ENCODE measurements around the gene SULT1A2.
"Not testable (repeated sequence)": the region's sequence is repeated elsewhere in the genome, so short reads cannot be mapped to it uniquely, and the experiment has no call there.

Gene SULT1A2

DNA sequence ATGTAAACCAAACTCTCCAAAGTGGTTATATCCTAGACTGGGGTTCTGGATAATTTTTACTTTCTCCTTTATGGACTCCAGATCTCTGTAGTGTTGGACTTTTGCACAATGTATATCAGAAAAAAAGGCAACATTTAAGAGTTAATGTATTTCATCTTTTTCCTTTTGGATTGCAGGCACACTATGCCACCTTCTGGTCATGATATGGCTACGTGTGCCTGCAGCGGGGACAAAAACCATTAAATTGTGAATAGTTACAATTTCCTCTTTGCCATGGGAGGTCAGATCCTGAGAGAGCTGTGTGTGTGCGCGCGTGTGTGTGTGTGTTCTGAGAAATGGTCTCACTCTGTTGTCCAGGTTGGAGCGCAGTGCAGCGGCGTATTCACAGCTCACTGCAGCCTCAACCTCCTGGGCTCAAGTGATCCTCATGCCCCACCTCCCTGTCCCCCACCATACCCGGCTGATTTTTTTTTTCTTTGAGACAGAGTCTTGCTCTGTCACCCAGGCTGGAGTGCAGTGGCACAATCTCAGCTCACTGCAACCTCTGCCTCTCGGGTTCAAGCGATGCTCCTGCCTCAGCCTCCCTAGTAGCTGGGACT, 47.5 kb downstream of the SULT1A2 start:
- H3K4me1 ChIP-seq (ENCODE audit: control insufficient read depth, low read length) = peaks cover 10% of the 10 kb centered on the region
- H3F3A ChIP-seq (ENCODE audit: control insufficient read depth, insufficient read depth) = no peaks in the 10 kb centered on the region
- TF ChIP-seq EZH2phosphoT487 (IDR thresholded peaks at IDR 0.05; ENCODE audit: borderline replicate concordance, low read length) = no peak
- TF ChIP-seq, protein P1, sequence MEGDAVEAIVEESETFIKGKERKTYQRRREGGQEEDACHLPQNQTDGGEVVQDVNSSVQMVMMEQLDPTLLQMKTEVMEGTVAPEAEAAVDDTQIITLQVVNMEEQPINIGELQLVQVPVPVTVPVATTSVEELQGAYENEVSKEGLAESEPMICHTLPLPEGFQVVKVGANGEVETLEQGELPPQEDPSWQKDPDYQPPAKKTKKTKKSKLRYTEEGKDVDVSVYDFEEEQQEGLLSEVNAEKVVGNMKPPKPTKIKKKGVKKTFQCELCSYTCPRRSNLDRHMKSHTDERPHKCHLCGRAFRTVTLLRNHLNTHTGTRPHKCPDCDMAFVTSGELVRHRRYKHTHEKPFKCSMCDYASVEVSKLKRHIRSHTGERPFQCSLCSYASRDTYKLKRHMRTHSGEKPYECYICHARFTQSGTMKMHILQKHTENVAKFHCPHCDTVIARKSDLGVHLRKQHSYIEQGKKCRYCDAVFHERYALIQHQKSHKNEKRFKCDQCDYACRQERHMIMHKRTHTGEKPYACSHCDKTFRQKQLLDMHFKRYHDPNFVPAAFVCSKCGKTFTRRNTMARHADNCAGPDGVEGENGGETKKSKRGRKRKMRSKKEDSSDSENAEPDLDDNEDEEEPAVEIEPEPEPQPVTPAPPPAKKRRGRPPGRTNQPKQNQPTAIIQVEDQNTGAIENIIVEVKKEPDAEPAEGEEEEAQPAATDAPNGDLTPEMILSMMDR (IDR thresholded peaks at IDR 0.05; ENCODE audit: low read depth, low read length, poor library complexity, severe bottlenecking) = peak; percentile 53
- H3K4me2 ChIP-seq (ENCODE audit: low read length) = no peak overlapping the region
- H3K4me3 ChIP-seq (ENCODE audit: low read length) = no peak overlapping the region
- H4K20me1 ChIP-seq (ENCODE audit: control insufficient read depth, insufficient read depth, low read depth, low read length) = no peaks in the 10 kb centered on the region
- H3K9me3 ChIP-seq (ENCODE audit: control insufficient read depth, insufficient read depth, low read length) = no peaks in the 10 kb centered on the region
- no peaks in the 10 kb centered on the region for H3K9me2 ChIP-seq (replicated peaks; ENCODE audit: control insufficient read depth, low read length)
- no peaks in the 10 kb centered on the region for H3K36me3 ChIP-seq (ENCODE audit: control insufficient read depth, low read length)
- peaks cover 2% of the 10 kb centered on the region for H3K79me2 ChIP-seq (ENCODE audit: control insufficient read depth, low read length)
- H3K27ac ChIP-seq (ENCODE audit: low read depth, low read length) = no peak overlapping the region
- H3K27me3 ChIP-seq (ENCODE audit: control insufficient read depth, low read length) = peaks cover 14% of the 10 kb centered on the region

DNA sequence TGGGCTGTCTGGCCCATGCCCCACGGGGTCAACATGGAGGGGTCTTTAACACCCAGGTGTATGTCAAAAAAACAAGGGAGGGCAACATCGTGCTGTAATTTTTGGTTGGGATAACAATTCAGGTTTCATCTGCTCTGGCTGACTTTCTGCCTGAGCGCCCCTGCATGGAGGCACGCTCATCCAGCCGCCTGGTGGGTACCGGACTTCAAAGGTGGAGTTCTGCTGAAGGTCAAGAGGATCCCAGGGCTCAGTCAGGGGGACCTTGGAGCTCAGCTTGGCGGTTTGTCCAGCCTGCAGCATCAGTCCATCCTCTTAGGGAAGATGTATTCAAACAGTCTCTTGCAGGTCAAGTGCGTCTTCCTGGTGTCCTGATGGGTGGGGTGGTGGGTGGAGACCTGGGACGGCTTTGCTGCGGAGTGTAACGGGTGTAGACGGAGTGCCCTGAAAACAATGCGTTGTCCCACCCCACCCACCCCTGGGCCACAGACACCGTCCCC, 48.5 kb downstream of the SULT1A2 start:
- TF ChIP-seq EZH2phosphoT487 (IDR thresholded peaks at IDR 0.05; ENCODE audit: borderline replicate concordance, low read length) = no peak
- TF ChIP-seq, protein P1 (IDR thresholded peaks at IDR 0.05; ENCODE audit: low read depth, low read length, poor library complexity, severe bottlenecking) = no peak
- H3K27me3 ChIP-seq (ENCODE audit: control insufficient read depth, low read length) = peaks cover 14% of the 10 kb centered on the region
- H3K79me2 ChIP-seq (ENCODE audit: control insufficient read depth, low read length) = no peaks in the 10 kb centered on the region
- no peak overlapping the region for H3K4me2 ChIP-seq (ENCODE audit: low read length)
- peaks cover 7% of the 10 kb centered on the region for H3K4me1 ChIP-seq (ENCODE audit: control insufficient read depth, low read length)
- no peaks in the 10 kb centered on the region for H3K9me2 ChIP-seq (replicated peaks; ENCODE audit: control insufficient read depth, low read length)
- no peak overlapping the region for H3K27ac ChIP-seq (ENCODE audit: low read depth, low read length)
- H3K36me3 ChIP-seq (ENCODE audit: control insufficient read depth, low read length) = no peaks in the 10 kb centered on the region
- H4K20me1 ChIP-seq (ENCODE audit: control insufficient read depth, insufficient read depth, low read depth, low read length) = no peaks in the 10 kb centered on the region
- H3F3A ChIP-seq (ENCODE audit: control insufficient read depth, insufficient read depth) = no peaks in the 10 kb centered on the region
- H3K9me3 ChIP-seq (ENCODE audit: control insufficient read depth, insufficient read depth, low read length) = no peaks in the 10 kb centered on the region
- no peak overlapping the region for H3K4me3 ChIP-seq (ENCODE audit: low read length)

DNA sequence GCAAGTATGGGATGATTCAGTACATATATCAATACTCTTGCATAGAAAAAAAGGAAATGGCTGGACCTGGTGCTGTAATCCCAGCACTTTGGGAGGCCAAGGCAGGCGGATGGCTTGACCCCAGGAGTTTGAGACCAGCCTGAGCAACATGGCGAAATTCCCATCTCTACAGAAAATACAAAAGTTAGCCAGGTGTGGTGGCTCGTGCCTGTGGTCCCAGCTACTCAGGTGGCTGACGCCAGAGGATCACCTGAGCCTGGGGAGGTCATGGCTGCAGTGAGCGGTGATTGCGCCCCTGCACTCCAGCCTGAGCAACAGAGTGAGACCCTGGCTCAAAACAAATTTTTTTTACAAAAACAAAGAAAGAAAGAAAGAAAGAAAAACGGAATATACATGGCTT, 50.2 kb downstream of the SULT1A2 start:
- Histone ChIP-seq H3K9me2 (replicated peaks; ENCODE audit: control insufficient read depth, low read length) (no peaks in the 10 kb centered on the region), H3K4me3 (ENCODE audit: low read length) (no peak overlapping the region), H3K79me2 (ENCODE audit: control insufficient read depth, low read length) (no peaks in the 10 kb centered on the region), H3K27ac (ENCODE audit: low read depth, low read length) (no peak overlapping the region), H3K36me3 (ENCODE audit: control insufficient read depth, low read length) (no peaks in the 10 kb centered on the region), H3K4me1 (ENCODE audit: control insufficient read depth, low read length) (no peaks in the 10 kb centered on the region; the same call in 1 of the 2 replicates), H4K20me1 (ENCODE audit: control insufficient read depth, insufficient read depth, low read depth, low read length) (no peaks in the 10 kb centered on the region), H3K9me3 (ENCODE audit: control insufficient read depth, insufficient read depth, low read length) (no peaks in the 10 kb centered on the region), H3K4me2 (ENCODE audit: low read length) (no peak overlapping the region), H3K27me3 (ENCODE audit: control insufficient read depth, low read length) (peaks cover 19% of the 10 kb centered on the region), H3F3A (ENCODE audit: control insufficient read depth, insufficient read depth) (no peaks in the 10 kb centered on the region)
- TF ChIP-seq EZH2phosphoT487 (IDR thresholded peaks at IDR 0.05; ENCODE audit: borderline replicate concordance, low read length) = no peak

DNA sequence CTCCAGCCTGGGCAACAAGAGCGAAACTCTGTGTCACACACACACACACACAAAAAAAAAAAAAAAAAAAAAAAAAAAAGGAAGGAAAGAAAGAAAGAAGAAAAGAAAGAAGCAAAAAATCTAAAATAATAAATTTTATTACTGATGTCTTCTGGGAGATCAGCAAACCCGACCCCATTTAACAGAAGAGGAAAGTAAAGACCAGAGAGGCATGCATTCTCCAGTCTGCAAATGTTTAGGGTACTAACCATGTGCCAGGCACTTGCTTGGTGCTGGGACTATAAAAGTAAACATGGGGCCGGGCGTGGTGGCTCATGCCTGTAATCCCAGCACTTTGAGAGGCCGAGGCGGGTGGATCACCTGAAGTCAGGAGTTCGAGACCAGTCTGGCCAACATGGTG, 50.9 kb downstream of the SULT1A2 start:
- not testable (repeated sequence) for H3F3A ChIP-seq (ENCODE audit: control insufficient read depth, insufficient read depth); H3K36me3 ChIP-seq (ENCODE audit: control insufficient read depth, low read length); H3K9me3 ChIP-seq (ENCODE audit: control insufficient read depth, insufficient read depth, low read length); H3K79me2 ChIP-seq (ENCODE audit: control insufficient read depth, low read length); H3K4me3 ChIP-seq (ENCODE audit: low read length); H3K9me2 ChIP-seq (replicated peaks; ENCODE audit: control insufficient read depth, low read length); H3K4me2 ChIP-seq (ENCODE audit: low read length); H3K4me1 ChIP-seq (ENCODE audit: control insufficient read depth, low read length); H3K27ac ChIP-seq (ENCODE audit: low read depth, low read length); H4K20me1 ChIP-seq (ENCODE audit: control insufficient read depth, insufficient read depth, low read depth, low read length)
- H3K27me3 ChIP-seq (ENCODE audit: control insufficient read depth, low read length) = peaks cover 19% of the 10 kb centered on the region
